IPS DF 6.9 (cell line): Measurements from ENCODE around the gene KCTD13.
"Not testable (repeated sequence)": the region's sequence is repeated elsewhere in the genome, so short reads cannot be mapped to it uniquely, and the experiment has no call there.

Experiments used
- DNase-seq: peaks from one replicate; pipeline ENCODE4 v3.0.0-alpha.2; 2013; ENCODE audit warnings: low read depth, low spot score
- H3K27ac ChIP-seq: one replicate; pipeline ENCODE4 v1.5.1; 2013; ENCODE audit warnings: low read length, control low read depth
- H3K27me3 ChIP-seq: 2 replicates; pipeline ENCODE4 v1.6.1; 2013; ENCODE audit warnings: mild to moderate bottlenecking, low read length; ENCODE audit not compliant: control insufficient read depth, insufficient read depth
- H3K36me3 ChIP-seq: 2 replicates; pipeline ENCODE4 v1.6.1; 2013; ENCODE audit warnings: low read length; ENCODE audit not compliant: control insufficient read depth, insufficient read depth
- H3K4me1 ChIP-seq: 2 replicates; pipeline ENCODE4 v1.6.1; 2013; ENCODE audit warnings: low read length; ENCODE audit not compliant: control insufficient read depth, insufficient read depth
- H3K4me3 ChIP-seq: 2 replicates; pipeline ENCODE4 v1.5.1; 2013; ENCODE audit warnings: mild to moderate bottlenecking, low read length
- H3K9me3 ChIP-seq: 2 replicates; pipeline ENCODE4 v1.6.1; 2013; ENCODE audit warnings: low read length, inconsistent platforms; ENCODE audit not compliant: control insufficient read depth, insufficient read depth
- whole genome bisulfite sequencing: extraction: QIAGEN DNeasy Blood & Tissue Kit; methylation state at CpG from one replicate; pipeline ENCODE4 v1.1.7; 2013; ENCODE audit warnings: mixed read lengths, missing lambda C conversion rate; ENCODE audit not compliant: insufficient read length, insufficient coverage; 5-methylcytosine and 5-hydroxymethylcytosine counted together

Gene KCTD13

GRCh38 chr16:29962344-29962994, 36.4 kb upstream of the KCTD13 start:
- no peaks in the 10 kb centered on the region for H3K27me3 ChIP-seq
- no CpG with 5 or more reads among the region's 18 CpGs for WGBS
- H3K4me3 ChIP-seq = peak overlapping the region; percentile 62; the same call in 1 of the 2 replicates
- H3K4me1 ChIP-seq = peaks cover 3% of the 10 kb centered on the region; the same call in 1 of the 2 replicates
- no peak overlapping the region for H3K27ac ChIP-seq
- no peaks in the 10 kb centered on the region for H3K9me3 ChIP-seq
- DNase-seq = no peak
- H3K36me3 ChIP-seq = no peaks in the 10 kb centered on the region

GRCh38 chr16:29961479-29962343, 35.7 kb upstream of the KCTD13 start, which contains the start of gene TMEM219:
TSS of gene TMEM219 (plus strand) at chr16:29962079. CDS start at chr16:29963144, 1,065 bp downstream.
- peaks cover 3% of the 10 kb centered on the region; the same call in 1 of the 2 replicates for H3K4me1 ChIP-seq
- no CpG with 5 or more reads among the region's 75 CpGs for WGBS
- no peak within 1 kb of the TSS for H3K27ac ChIP-seq
- H3K9me3 ChIP-seq = no peaks in the 10 kb centered on the region
- peak; percentile 70 for DNase-seq
- no peaks in the 10 kb centered on the region for H3K36me3 ChIP-seq
- peak within 1 kb of the TSS; percentile 62 for H3K4me3 ChIP-seq
- no peaks in the 10 kb centered on the region for H3K27me3 ChIP-seq

GRCh38 chr16:29961127-29961478, 35.1 kb upstream of the KCTD13 start:
- H3K27me3 ChIP-seq = no peaks in the 10 kb centered on the region
- H3K27ac ChIP-seq = no peak overlapping the region
- WGBS = no CpG with 5 or more reads among the region's 10 CpGs
- no peaks in the 10 kb centered on the region for H3K36me3 ChIP-seq
- no peaks in the 10 kb centered on the region for H3K9me3 ChIP-seq
- H3K4me3 ChIP-seq = peak overlapping the region; percentile 62; the same call in 1 of the 2 replicates
- H3K4me1 ChIP-seq = peaks cover 3% of the 10 kb centered on the region; the same call in 1 of the 2 replicates
- no peak for DNase-seq

- no CpG with 5 or more reads among the region's 4 CpGs for WGBS
- not testable (repeated sequence) for H3K36me3 ChIP-seq, H3K27ac ChIP-seq, H3K4me1 ChIP-seq, H3K27me3 ChIP-seq, H3K4me3 ChIP-seq, H3K9me3 ChIP-seq, DNase-seq
These were observed 33.8 kb upstream of the KCTD13 start for GRCh38 chr16:29959821-29960220.

GRCh38 chr16:29959293-29959692, 33.3 kb upstream of the KCTD13 start:
- Histone ChIP-seq H3K27ac (no peak overlapping the region), H3K4me1 (peaks cover 3% of the 10 kb centered on the region; the same call in 1 of the 2 replicates), H3K9me3 (no peaks in the 10 kb centered on the region), H3K4me3 (no peak overlapping the region), H3K27me3 (no peaks in the 10 kb centered on the region), H3K36me3 (no peaks in the 10 kb centered on the region)
- DNase-seq = no peak
- WGBS = no CpG with 5 or more reads among the region's 9 CpGs

GRCh38 chr16:29958756-29959155, 32.7 kb upstream of the KCTD13 start:
- Histone ChIP-seq H3K27me3 (no peaks in the 10 kb centered on the region), H3K4me3 (no peak overlapping the region), H3K9me3 (no peaks in the 10 kb centered on the region), H3K4me1 (peaks cover 3% of the 10 kb centered on the region; the same call in 1 of the 2 replicates), H3K36me3 (no peaks in the 10 kb centered on the region), H3K27ac (no peak overlapping the region)
- DNase-seq = no peak
- WGBS = no CpG with 5 or more reads among the region's 5 CpGs

- WGBS = no CpG with 5 or more reads among the region's 8 CpGs
- H3K9me3 ChIP-seq = no peaks in the 10 kb centered on the region
- no peak for DNase-seq
- no peaks in the 10 kb centered on the region for H3K36me3 ChIP-seq
- 0 out of 2 replicates have a peak, but pooled peaks cover 2% of the 10 kb centered on the region for H3K4me1 ChIP-seq
- H3K27me3 ChIP-seq = no peaks in the 10 kb centered on the region
- no peak overlapping the region for H3K27ac ChIP-seq
- no peak overlapping the region for H3K4me3 ChIP-seq
These were observed 25.8 kb upstream of the KCTD13 start for GRCh38 chr16:29951625-29952365.

- no peaks in the 10 kb centered on the region for H3K36me3 ChIP-seq
- H3K27me3 ChIP-seq = no peaks in the 10 kb centered on the region
- no CpG with 5 or more reads among the region's 4 CpGs for WGBS
- H3K4me3 ChIP-seq = no peak overlapping the region
- H3K9me3 ChIP-seq = no peaks in the 10 kb centered on the region
- no peak for DNase-seq
- no peak overlapping the region for H3K27ac ChIP-seq
- H3K4me1 ChIP-seq = 0 out of 2 replicates have a peak, but pooled peaks cover 2% of the 10 kb centered on the region
These were observed 24.9 kb upstream of the KCTD13 start for GRCh38 chr16:29950806-29951461.

GRCh38 chr16:29947897-29948296, 21.9 kb upstream of the KCTD13 start:
- Histone ChIP-seq H3K27me3 (no peaks in the 10 kb centered on the region), H3K9me3 (no peaks in the 10 kb centered on the region), H3K4me1 (0 out of 2 replicates have a peak, but pooled peaks cover 2% of the 10 kb centered on the region), H3K36me3 (no peaks in the 10 kb centered on the region), H3K27ac (no peak overlapping the region), H3K4me3 (no peak overlapping the region)
- DNase-seq = no peak
- WGBS = no CpG with 5 or more reads among the region's 2 CpGs
